AG04449 (cell line): ENCODE data around the gene HS6ST3.

Experiments used
- CTCF ChIA-PET: fragments of 350-600 bp; formaldehyde crosslinking; extraction: SDS; loops from one replicate; lab custom pipeline; 2021; ENCODE audit warnings: antibody characterized with exemption; lab: Yijun Ruan, JAX
- POLR2A ChIA-PET: fragments of 400-600, 350-600 bp; formaldehyde crosslinking; extraction: SDS; loops from one replicate; lab custom pipeline; 2020; ENCODE audit warnings: antibody characterized with exemption, inconsistent platforms; lab: Yijun Ruan, JAX
- DNase-seq: peaks from one replicate; pipeline ENCODE4 v3.0.0-alpha.2; 2010; ENCODE audit warnings: low read depth, low spot score
- H3K4me3 ChIP-seq: 2 replicates; pipeline ENCODE4 v1.5.1; 2011; ENCODE audit warnings: low read depth, mild to moderate bottlenecking, control low read depth, low read length
- CTCF ChIP-seq: IDR thresholded peaks from one replicate; pipeline ENCODE4 v1.5.1; 2011; ENCODE audit warnings: mild to moderate bottlenecking, moderate library complexity, low read length, control low read depth, inconsistent platforms; ENCODE audit not compliant: insufficient read depth; ENCODE audit errors: missing control alignments

The HS6ST3 gene

GRCh38 chr13:96342286-96342685 lies 252.4 kb downstream of the HS6ST3 start:
- ChIA-PET POLR2A (no interaction called here), CTCF (no interaction called here)
- TF ChIP-seq CTCF = no peak
- no peak overlapping the region for H3K4me3 ChIP-seq
- DNase-seq = no peak

- no peak overlapping the region for H3K4me3 ChIP-seq
- CTCF ChIA-PET = no interaction called here
- TF ChIP-seq CTCF = no peak
- DNase-seq = no peak
- POLR2A ChIA-PET = no interaction called here
Observed at GRCh38 chr13:96342852-96343465, 253.1 kb downstream of the HS6ST3 start.

GRCh38 chr13:96346921-96347320 lies 257.0 kb downstream of the HS6ST3 start:
- POLR2A ChIA-PET = no interaction called here
- CTCF ChIA-PET = no interaction called here
- TF ChIP-seq CTCF = no peak
- DNase-seq = no peak
- H3K4me3 ChIP-seq = no peak overlapping the region

GRCh38 chr13:96373597-96373996 lies 283.7 kb downstream of the HS6ST3 start:
- no peak for DNase-seq
- POLR2A ChIA-PET = no interaction called here
- TF ChIP-seq CTCF = no peak
- CTCF ChIA-PET = no interaction called here
- H3K4me3 ChIP-seq = no peak overlapping the region

GRCh38 chr13:96377835-96378234 lies 287.9 kb downstream of the HS6ST3 start:
- DNase-seq = no peak
- no peak overlapping the region for H3K4me3 ChIP-seq
- ChIA-PET POLR2A (no interaction called here), CTCF (no interaction called here)
- no peak for TF ChIP-seq CTCF

- no peak for DNase-seq
- TF ChIP-seq CTCF = no peak
- ChIA-PET POLR2A (no interaction called here), CTCF (no interaction called here)
- no peak overlapping the region for H3K4me3 ChIP-seq
Observed at GRCh38 chr13:96379967-96380366, 290.1 kb downstream of the HS6ST3 start.
